ENCODE results near the gene ST8SIA4. TPM values are rescaled to one million over a fixed set of nuclear protein-coding genes. Genes with fewer than 3 reads are reported as not detected.

ST8SIA4 gene
- total RNA-seq, 2 experiments from 2014 or later, result 17.8 to 19.5 TPM

- peak; percentile 75 to 96 (median 84) for DNase-seq
- ATAC-seq (ENCODE audit: poor library complexity), result peak; percentile 43
- no peaks in the 10 kb centered on the region for H3K9me3 ChIP-seq (ENCODE audit: control insufficient read depth in 1 of 2, insufficient read depth in 1 of 2, low read length in 2 of 2)
- ChIA-PET POLR2A (interaction anchor here (0.8 to 6.5 kb wide), 25 partner anchors 11 to 1972 kb away, joined by 3 to 181 read pairs (median 5); partner anchors contain the start of genes CHD1 and FAM174A), CTCF (interaction anchor here (0.6 to 3.9 kb wide), 15 partner anchors 7 to 163 kb away, joined by 3 to 14 read pairs (median 4); no protein-coding TSS in a partner anchor)
- intact Hi-C loops (cut with DNase I, micrococcal nuclease), result loop anchor here (5.0 kb wide), 6 partner anchors 64 to 1974 kb away; partner anchors contain the start of genes FAM174A (in 2 of the 2) and CHD1 (in 1 of the 2)
- H3K27ac ChIP-seq (ENCODE audit: low read depth in 1 of 2, low read length in 2 of 2), result peak overlapping the region; percentile 83 to 96
- peaks cover 47% of the 10 kb centered on the region for H3K36me3 Mint-ChIP-seq (ENCODE audit: low read depth)
- H3K4me1 ChIP-seq (ENCODE audit: insufficient read depth, low read length), result peaks cover 34% of the 10 kb centered on the region
- H3K27ac Mint-ChIP-seq, result peak overlapping the region; percentile 93
- no peaks in the 10 kb centered on the region for H3K9me3 Mint-ChIP-seq
- H3K4me1 Mint-ChIP-seq (ENCODE audit: low read depth), result peaks cover 58% of the 10 kb centered on the region
- no peak for TF ChIP-seq CTCF (IDR thresholded peaks at IDR 0.05)
- peak overlapping the region; percentile 92 for H3K4me3 Mint-ChIP-seq
- no peaks in the 10 kb centered on the region for H3K27me3 Mint-ChIP-seq
- no peaks in the 10 kb centered on the region for H3K36me3 ChIP-seq (ENCODE audit: insufficient read depth, low read length)
- no peaks in the 10 kb centered on the region for H3K27me3 ChIP-seq (ENCODE audit: control insufficient read depth in 1 of 2, insufficient read depth in 2 of 2, low read length in 2 of 2)
- H3K4me3 ChIP-seq (ENCODE audit: low read length), result peak overlapping the region; percentile 92
Measured at GRCh38 chr5:100900796-100901781, 2.0 kb downstream of the ST8SIA4 start.

- H3K4me1 Mint-ChIP-seq (ENCODE audit: low read depth), result peaks cover 62% of the 10 kb centered on the region
- H3K36me3 Mint-ChIP-seq (ENCODE audit: low read depth), result peaks cover 56% of the 10 kb centered on the region
- peak overlapping the region; percentile 92 for H3K4me3 ChIP-seq (ENCODE audit: low read length)
- CTCF ChIA-PET, result interaction anchor here (0.6 to 3.9 kb wide), 10 partner anchors 9 to 162 kb away, joined by 3 to 14 read pairs (median 4); no protein-coding TSS in a partner anchor
- POLR2A ChIA-PET, result interaction anchor here (0.8 to 6.5 kb wide), 16 partner anchors 11 to 1971 kb away, joined by 3 to 181 read pairs (median 5); partner anchors contain the start of gene CHD1
- H3K27me3 Mint-ChIP-seq, result no peaks in the 10 kb centered on the region
- TF ChIP-seq CTCF (IDR thresholded peaks at IDR 0.05), result peak; percentile 42
- H3K9me3 Mint-ChIP-seq, result no peaks in the 10 kb centered on the region
- peak overlapping the region; percentile 84 to 88 for H3K27ac ChIP-seq (ENCODE audit: low read depth in 1 of 2, low read length in 2 of 2)
- peak; percentile 5 for ATAC-seq (ENCODE audit: poor library complexity)
- H3K9me3 ChIP-seq (ENCODE audit: control insufficient read depth in 1 of 2, insufficient read depth in 1 of 2, low read length in 2 of 2), result no peaks in the 10 kb centered on the region
- intact Hi-C loops (cut with DNase I, micrococcal nuclease), result loop anchor here (5.0 kb wide), 6 partner anchors 63 to 1973 kb away; partner anchors contain the start of genes FAM174A (in 2 of the 2) and CHD1 (in 1 of the 2)
- H3K27me3 ChIP-seq (ENCODE audit: control insufficient read depth in 1 of 2, insufficient read depth in 2 of 2, low read length in 2 of 2), result no peaks in the 10 kb centered on the region
- H3K36me3 ChIP-seq (ENCODE audit: insufficient read depth, low read length), result peaks cover 2% of the 10 kb centered on the region
- peak overlapping the region; percentile 92 for H3K4me3 Mint-ChIP-seq
- H3K27ac Mint-ChIP-seq, result peak overlapping the region; percentile 93
- H3K4me1 ChIP-seq (ENCODE audit: insufficient read depth, low read length), result peaks cover 33% of the 10 kb centered on the region
- DNase-seq, result peak in 6 of 14 experiments; percentile 16 to 70 (median 38)
Measured at GRCh38 chr5:100900142-100900795, 2.8 kb downstream of the ST8SIA4 start.

GRCh38 chr5:100899675-100900074 is 3.4 kb downstream of the ST8SIA4 start:
- Mint-ChIP-seq H3K4me1 (ENCODE audit: low read depth) (peaks cover 61% of the 10 kb centered on the region), H3K27me3 (no peaks in the 10 kb centered on the region), H3K36me3 (ENCODE audit: low read depth) (peaks cover 62% of the 10 kb centered on the region), H3K27ac (peak overlapping the region; percentile 93), H3K4me3 (peak overlapping the region; percentile 92), H3K9me3 (no peaks in the 10 kb centered on the region)
- no peak for TF ChIP-seq CTCF (IDR thresholded peaks at IDR 0.05)
- Histone ChIP-seq H3K36me3 (ENCODE audit: insufficient read depth, low read length) (peaks cover 7% of the 10 kb centered on the region), H3K9me3 (ENCODE audit: control insufficient read depth in 1 of 2, insufficient read depth in 1 of 2, low read length in 2 of 2) (no peaks in the 10 kb centered on the region), H3K4me1 (ENCODE audit: insufficient read depth, low read length) (peaks cover 27% of the 10 kb centered on the region), H3K4me3 (ENCODE audit: low read length) (peak overlapping the region; percentile 92), H3K27ac (ENCODE audit: low read depth in 1 of 2, low read length in 2 of 2) (peak overlapping the region; percentile 84 to 88), H3K27me3 (ENCODE audit: control insufficient read depth in 1 of 2, insufficient read depth in 2 of 2, low read length in 2 of 2) (no peaks in the 10 kb centered on the region)
- ATAC-seq (ENCODE audit: poor library complexity) (no peak), DNase-seq (no peak)
- intact Hi-C loops (cut with DNase I, micrococcal nuclease), result loop anchor here (5.0 kb wide), 6 partner anchors 62 to 1972 kb away; partner anchors contain the start of genes FAM174A (in 2 of the 2) and CHD1 (in 1 of the 2)
- POLR2A ChIA-PET, result interaction anchor here (1.4 to 6.5 kb wide), 7 partner anchors 10 to 1971 kb away, joined by 4 to 181 read pairs (median 11); partner anchors contain the start of gene CHD1
- CTCF ChIA-PET, result interaction anchor here (1.1 to 3.9 kb wide), 5 partner anchors 8 to 84 kb away, joined by 4 to 14 read pairs (median 5); no protein-coding TSS in a partner anchor

Data from CD4-positive, alpha-beta T cell (primary cell).